HEK293T (cell line): Measurements from ENCODE around the gene ATP2B2.

Experiments used
- CTCF ChIA-PET: fragments of 350-600 bp; formaldehyde crosslinking; extraction: SDS; loops from one replicate; lab custom pipeline; 2021; ENCODE audit warnings: antibody characterized with exemption, inconsistent platforms; lab: Yijun Ruan, JAX
- POLR2A ChIA-PET: fragments of 350-600 bp; formaldehyde crosslinking; extraction: SDS; loops from one replicate; lab custom pipeline; 2020; ENCODE audit warnings: antibody characterized with exemption, inconsistent platforms; lab: Yijun Ruan, JAX
- DNase-seq: peaks from one replicate; pipeline ENCODE4 v3.0.0; 2012; ENCODE audit warnings: mixed read lengths; ENCODE audit errors: extremely low spot score
- ARNT ChIP-seq: fragments of 450-650 bp; IDR thresholded peaks from 2 replicates; pipeline ENCODE4 v1.6.1; 2017; ENCODE audit warnings: mild to moderate bottlenecking
- BHLHE40 ChIP-seq: fragments of 450-650 bp; IDR thresholded peaks from 2 replicates; pipeline ENCODE4 v1.6.1; 2016; ENCODE audit warnings: mild to moderate bottlenecking, moderate library complexity, borderline replicate concordance
- CTBP1 ChIP-seq: fragments of 450-650 bp; IDR thresholded peaks from 2 replicates; pipeline ENCODE4 v1.6.1; 2016; ENCODE audit warnings: borderline replicate concordance
- ELF4 ChIP-seq: fragments of 450-650 bp; IDR thresholded peaks from 2 replicates; pipeline ENCODE4 v1.6.1; 2017; ENCODE audit warnings: antibody characterized with exemption
- FOXA1 ChIP-seq: fragments of 450-650 bp; IDR thresholded peaks from 2 replicates; pipeline ENCODE4 v1.6.1; 2016; ENCODE audit warnings: mild to moderate bottlenecking
- FOXK2 ChIP-seq: fragments of 450-650 bp; IDR thresholded peaks from 2 replicates; pipeline ENCODE4 v1.6.1; 2016; ENCODE audit warnings: mild to moderate bottlenecking
- FOXM1 ChIP-seq: fragments of 450-650 bp; IDR thresholded peaks from 2 replicates; pipeline ENCODE4 v1.6.1; 2017; ENCODE audit warnings: mild to moderate bottlenecking, borderline replicate concordance
- HDGF ChIP-seq: fragments of 450-650 bp; IDR thresholded peaks from 2 replicates; pipeline ENCODE4 v1.6.1; 2017; ENCODE audit warnings: antibody characterized with exemption, borderline replicate concordance
- L3MBTL2 ChIP-seq: fragments of 450-650 bp; conservative IDR thresholded peaks from 2 replicates; pipeline ENCODE4 v1.6.1; 2016; ENCODE audit warnings: mild to moderate bottlenecking
- LEF1 ChIP-seq: fragments of 450-650 bp; IDR thresholded peaks from 2 replicates; pipeline ENCODE4 v1.6.1; 2017; ENCODE audit warnings: mild to moderate bottlenecking, borderline replicate concordance
- NFRKB ChIP-seq: fragments of 450-650 bp; IDR thresholded peaks from 2 replicates; pipeline ENCODE4 v1.6.1; 2016; ENCODE audit warnings: mild to moderate bottlenecking, moderate library complexity
- SP1 ChIP-seq: fragments of 450-650 bp; IDR thresholded peaks from 2 replicates; pipeline ENCODE4 v1.6.1; 2017
- SUZ12 ChIP-seq: fragments of 450-650 bp; IDR thresholded peaks from 2 replicates; pipeline ENCODE4 v1.6.1; 2016; ENCODE audit warnings: mild to moderate bottlenecking
- TARDBP ChIP-seq: fragments of 450-650 bp; IDR thresholded peaks from 2 replicates; pipeline ENCODE4 v1.6.1; 2016
- ZNF384 ChIP-seq: fragments of 450-650 bp; IDR thresholded peaks from 2 replicates; pipeline ENCODE4 v1.6.1; 2016
- TF ChIP-seq, protein P1 (sequence below): fragments of 450-650 bp; IDR thresholded peaks from 2 replicates; pipeline ENCODE4 v1.6.1; 2016

The ATP2B2 gene

DNA sequence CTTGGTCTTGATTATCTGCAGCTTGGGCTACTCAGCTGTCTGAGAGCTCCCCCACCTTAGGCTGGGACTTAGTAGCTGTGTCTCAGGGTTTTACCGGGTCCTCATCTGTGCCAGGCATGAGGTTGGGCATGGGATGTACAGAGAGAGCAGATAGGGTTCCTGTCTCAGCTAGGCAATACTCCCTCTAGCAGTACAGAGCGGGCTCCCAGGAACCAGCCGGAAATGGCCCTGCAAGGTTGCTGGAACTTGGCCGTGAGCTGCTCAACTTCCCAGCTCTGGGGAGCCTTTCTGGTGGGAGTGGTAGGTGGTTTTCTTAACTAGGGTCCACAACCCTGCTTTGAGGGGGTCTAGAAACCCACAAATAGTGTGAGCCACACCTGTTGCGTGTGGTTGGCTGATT, 58.3 kb downstream of the ATP2B2 start:
- TF ChIP-seq FOXA1 (no peak), BHLHE40 (no peak), CTBP1 (no peak), SP1 (no peak), ELF4 (no peak), HDGF (no peak), SUZ12 (no peak)
- no peak for DNase-seq
- ChIA-PET POLR2A (no interaction called here), CTCF (no interaction called here)

DNA sequence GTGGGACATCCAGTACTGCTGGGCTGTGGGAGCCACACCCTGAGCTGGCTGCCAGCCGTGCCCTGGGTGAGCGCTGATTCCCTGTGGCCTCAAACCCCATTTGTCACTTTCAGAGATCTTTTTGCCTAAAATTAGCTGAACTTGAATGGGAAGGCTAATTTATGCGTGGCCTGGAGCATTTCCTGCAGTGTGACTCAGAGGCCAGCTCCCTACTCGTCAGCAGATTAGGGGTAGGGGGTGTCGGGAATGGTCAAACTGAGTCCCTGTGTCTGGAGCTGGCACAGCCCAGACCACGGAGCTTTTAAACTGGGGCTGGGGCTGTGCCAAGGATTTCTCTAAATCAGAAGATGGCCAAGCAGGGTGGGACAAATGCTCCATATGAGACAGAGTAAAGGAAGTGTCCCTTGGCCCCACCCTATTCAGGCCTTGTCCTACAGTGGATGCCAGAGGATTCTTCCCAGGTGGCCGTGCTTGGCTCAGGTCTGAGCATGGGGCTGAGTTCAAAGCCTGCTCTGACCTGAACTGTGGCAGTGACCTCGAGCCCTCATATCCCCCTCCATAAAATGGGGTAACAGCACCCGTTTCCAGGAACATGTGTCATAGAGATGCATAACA, 59.7 kb downstream of the ATP2B2 start:
- POLR2A ChIA-PET: no interaction called here
- CTCF ChIA-PET: no interaction called here
- no peak for DNase-seq
- TF ChIP-seq NFRKB: no peak
- no peak for TF ChIP-seq FOXK2
- no peak for TF ChIP-seq ARNT
- TF ChIP-seq BHLHE40: no peak
- no peak for TF ChIP-seq ELF4
- no peak for TF ChIP-seq CTBP1
- TF ChIP-seq FOXM1: no peak
- no peak for TF ChIP-seq HDGF
- TF ChIP-seq, protein P1, sequence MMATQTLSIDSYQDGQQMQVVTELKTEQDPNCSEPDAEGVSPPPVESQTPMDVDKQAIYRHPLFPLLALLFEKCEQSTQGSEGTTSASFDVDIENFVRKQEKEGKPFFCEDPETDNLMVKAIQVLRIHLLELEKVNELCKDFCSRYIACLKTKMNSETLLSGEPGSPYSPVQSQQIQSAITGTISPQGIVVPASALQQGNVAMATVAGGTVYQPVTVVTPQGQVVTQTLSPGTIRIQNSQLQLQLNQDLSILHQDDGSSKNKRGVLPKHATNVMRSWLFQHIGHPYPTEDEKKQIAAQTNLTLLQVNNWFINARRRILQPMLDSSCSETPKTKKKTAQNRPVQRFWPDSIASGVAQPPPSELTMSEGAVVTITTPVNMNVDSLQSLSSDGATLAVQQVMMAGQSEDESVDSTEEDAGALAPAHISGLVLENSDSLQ: no peak
- TF ChIP-seq L3MBTL2: no peak
- TF ChIP-seq TARDBP: no peak
- no peak for TF ChIP-seq SUZ12
- TF ChIP-seq ZNF384: no peak
- no peak for TF ChIP-seq SP1
- TF ChIP-seq LEF1: no peak
- TF ChIP-seq FOXA1: no peak

DNA sequence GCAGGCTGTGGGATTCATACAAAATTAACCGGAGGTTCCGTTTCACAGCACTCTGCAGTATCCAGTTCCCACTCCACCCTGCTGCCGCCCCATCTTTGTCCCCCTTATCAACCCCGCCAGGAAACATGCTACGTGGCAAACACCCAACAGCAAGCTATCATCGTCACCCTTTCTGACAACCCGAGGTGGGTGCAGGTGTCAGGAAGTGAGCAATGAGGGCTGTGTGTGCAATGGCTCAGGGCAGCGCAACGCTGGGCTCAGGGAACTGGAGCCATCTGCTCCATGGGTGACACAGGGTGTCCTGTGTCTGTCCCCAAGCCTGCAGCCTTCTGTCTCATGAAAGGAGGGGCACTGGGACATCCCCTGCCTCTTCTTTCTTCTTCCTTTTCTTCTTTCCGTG, 60.9 kb downstream of the ATP2B2 start:
- POLR2A ChIA-PET: no interaction called here
- CTCF ChIA-PET: no interaction called here
- DNase-seq: no peak
- TF ChIP-seq SP1 (no peak), FOXM1 (no peak)

DNA sequence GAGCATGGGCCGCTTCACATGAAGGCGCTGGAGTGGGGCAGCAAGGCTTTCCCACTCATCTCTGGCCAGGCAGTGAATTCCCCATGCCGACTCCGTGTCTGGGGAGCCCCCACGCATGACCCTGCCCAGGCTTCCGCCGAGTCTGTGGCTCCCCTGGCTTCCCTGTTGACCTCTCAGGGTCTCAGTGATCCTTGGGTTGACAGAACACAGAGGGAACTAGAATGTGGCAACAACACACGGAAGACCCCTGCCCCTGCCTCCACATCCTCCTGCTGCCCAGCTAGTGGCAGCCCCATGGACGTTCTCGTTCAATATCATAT, 61.3 kb downstream of the ATP2B2 start:
- CTCF ChIA-PET: no interaction called here

DNA sequence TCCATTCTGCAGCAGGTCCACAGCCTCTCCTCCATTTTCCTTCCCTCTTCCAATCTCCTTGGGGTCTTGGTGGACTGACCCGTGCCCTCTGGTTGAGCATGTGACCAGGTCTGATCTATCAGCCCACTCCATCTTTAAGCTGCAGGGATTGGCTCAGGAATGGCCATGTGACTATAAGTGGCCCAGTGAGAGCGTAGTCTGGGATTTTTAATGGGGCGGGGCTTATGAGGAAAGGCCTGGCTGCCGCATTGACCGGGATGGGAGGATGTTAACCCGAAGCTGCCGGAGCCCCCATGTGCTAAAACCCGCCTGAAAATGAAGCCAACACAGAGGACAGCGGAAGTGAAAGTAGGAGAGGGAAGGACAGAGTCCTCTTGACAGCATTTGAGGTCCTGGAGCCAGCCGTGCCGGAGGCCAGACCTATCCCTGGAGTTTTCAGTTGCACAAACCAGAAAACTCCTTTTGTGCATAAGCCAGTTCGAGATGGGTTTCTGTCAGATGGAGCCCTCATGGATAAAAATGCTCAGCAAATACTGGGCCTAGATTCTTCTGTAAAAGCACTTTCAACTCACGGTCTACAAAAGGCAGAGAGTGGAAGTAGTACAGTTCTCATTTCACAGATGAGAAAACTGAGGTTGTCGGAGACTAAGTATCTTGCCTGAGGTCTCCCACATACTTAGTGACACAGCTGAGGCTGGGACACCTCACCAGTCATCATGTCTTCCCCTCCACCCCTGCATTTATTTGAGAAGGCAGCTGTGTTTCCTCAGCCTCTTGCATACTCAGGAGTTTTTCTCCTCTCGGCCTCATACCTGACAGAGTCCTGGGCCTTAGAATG, 61.9 kb downstream of the ATP2B2 start:
- no peak for DNase-seq
- ChIA-PET CTCF (no interaction called here), POLR2A (no interaction called here)
- TF ChIP-seq, protein P1: no peak

More for the DNA sequence above, 61.3 kb downstream of the ATP2B2 start:
- TF ChIP-seq SP1: no peak
- TF ChIP-seq CTBP1: no peak
- POLR2A ChIA-PET: no interaction called here
- DNase-seq: no peak

DNA sequence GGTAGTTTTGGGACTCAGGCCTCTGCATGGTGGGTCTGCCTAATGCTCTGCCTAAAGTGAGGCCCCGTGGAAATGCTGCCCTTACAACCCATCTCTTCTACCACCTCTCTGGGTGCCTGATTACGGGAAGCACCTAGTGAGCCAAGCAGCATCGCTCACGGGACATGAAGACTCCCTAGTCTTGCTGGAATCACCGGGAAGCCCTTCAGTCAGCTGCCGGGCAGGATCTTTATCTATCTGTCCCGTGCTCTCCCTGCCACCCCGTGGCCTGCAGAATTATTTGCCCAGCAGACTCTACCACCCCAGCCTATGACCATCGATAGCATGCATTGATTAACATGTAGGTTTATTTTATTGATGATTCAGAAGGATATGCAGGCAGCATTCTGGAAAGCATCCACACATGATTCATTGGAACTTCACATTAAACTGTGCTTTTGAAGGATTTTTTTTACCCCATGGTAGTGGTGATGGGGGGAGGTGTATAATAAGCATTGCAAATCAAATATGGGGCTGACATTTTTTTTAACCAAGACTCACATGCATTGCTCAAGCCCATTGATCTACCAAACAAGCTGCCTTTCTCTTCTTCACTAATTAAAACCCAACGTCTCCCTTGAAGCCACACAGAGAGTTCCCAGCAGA, 63.1 kb downstream of the ATP2B2 start:
- TF ChIP-seq CTBP1 (no peak), SUZ12 (no peak)
- no peak for DNase-seq
- POLR2A ChIA-PET: no interaction called here
- CTCF ChIA-PET: no interaction called here

DNA sequence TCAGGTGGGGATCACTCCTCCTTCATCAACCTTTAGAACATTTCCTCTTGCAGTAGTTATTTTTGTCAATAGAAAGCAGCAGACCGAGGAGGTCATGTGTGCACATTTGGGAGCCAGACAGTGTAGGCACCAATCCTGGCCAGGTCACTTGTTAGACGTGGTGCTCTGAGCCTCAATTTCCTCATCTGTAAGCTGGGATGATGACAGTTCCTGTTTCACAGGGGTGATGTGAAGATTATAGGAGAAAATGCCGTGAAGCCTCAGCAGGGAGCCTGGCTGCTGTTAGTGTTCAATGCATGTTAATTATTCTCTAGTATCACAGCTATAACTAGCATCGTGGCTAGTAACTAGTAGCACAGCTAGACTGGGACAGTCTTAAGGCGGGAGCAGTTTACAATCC, 64.7 kb downstream of the ATP2B2 start:
- CTCF ChIA-PET: no interaction called here
- no peak for DNase-seq
- TF ChIP-seq, protein P1: no peak
- TF ChIP-seq ZNF384 (no peak), SUZ12 (no peak), HDGF (no peak), TARDBP (no peak), NFRKB (no peak), ELF4 (no peak), ARNT (no peak), FOXK2 (no peak), BHLHE40 (no peak)
- POLR2A ChIA-PET: no interaction called here
